Measurements from ENCODE around the gene LPAR3.

GRCh38 chr1:84849357-84849975 is 43.5 kb downstream of the LPAR3 start:
- TF ChIP-seq EZH2 (IDR thresholded peaks at IDR 0.05; ENCODE audit: insufficient read depth, poor library complexity, severe bottlenecking) (no peak), EZH2phosphoT487 (IDR thresholded peaks at IDR 0.05; ENCODE audit: insufficient read depth, low read depth) (no peak)
